K562 (cell line): ENCODE results near the gene ZNF547.

Source experiments
- CHD1 ChIP-seq: fragments of 200-600 bp; sonication (generic); IDR thresholded peaks from one replicate; pipeline ENCODE4 v1.6.1; 2012; ENCODE audit warnings: mild to moderate bottlenecking, moderate library complexity, low read length, inconsistent platforms
- CTBP1 ChIP-seq: fragments of 450-650 bp; IDR thresholded peaks from 2 replicates; pipeline ENCODE4 v1.6.1; 2016; ENCODE audit warnings: borderline replicate concordance
- CTCF ChIP-seq, 3 experiments: IDR thresholded peaks in 2 of 3; conservative IDR thresholded peaks in 1 of 3; 2 replicates each; pipeline ENCODE4 v1.5.1; 2011 to 2012; ENCODE audit warnings: low read length in 3 of 3, mild to moderate bottlenecking in 3 of 3, control low read depth in 2 of 3, improper control_type of control experiment in 1 of 3, inconsistent platforms in 1 of 3, low read depth in 1 of 3, mixed read lengths in 1 of 3, moderate library complexity in 1 of 3; ENCODE audit not compliant: insufficient read depth in 2 of 3
- ETV1 ChIP-seq: fragments of 450-650 bp; conservative IDR thresholded peaks from 2 replicates; pipeline ENCODE4 v1.6.1; 2016; ENCODE audit warnings: missing genetic modification characterization, control low read depth, low read depth, missing compliant biosample characterization
- GTF2F1 ChIP-seq: IDR thresholded peaks from 2 replicates; pipeline ENCODE4 v1.6.1; 2011; ENCODE audit warnings: low read depth, low read length, improper control_type of control experiment
- KAT7 ChIP-seq: sonication (generic); formaldehyde crosslinking; IDR thresholded peaks from 2 replicates; pipeline ENCODE4 v1.8.0; 2022; ENCODE audit warnings: missing genetic modification reagents, mild to moderate bottlenecking, borderline replicate concordance
- STAG1 ChIP-seq: sonication (generic); formaldehyde crosslinking; IDR thresholded peaks from 2 replicates; pipeline ENCODE4 v1.5.0; 2020; ENCODE audit warnings: missing genetic modification reagents, borderline replicate concordance
- ZBED1 ChIP-seq: IDR thresholded peaks from 2 replicates; pipeline ENCODE4 v1.6.1; 2014

DNA sequence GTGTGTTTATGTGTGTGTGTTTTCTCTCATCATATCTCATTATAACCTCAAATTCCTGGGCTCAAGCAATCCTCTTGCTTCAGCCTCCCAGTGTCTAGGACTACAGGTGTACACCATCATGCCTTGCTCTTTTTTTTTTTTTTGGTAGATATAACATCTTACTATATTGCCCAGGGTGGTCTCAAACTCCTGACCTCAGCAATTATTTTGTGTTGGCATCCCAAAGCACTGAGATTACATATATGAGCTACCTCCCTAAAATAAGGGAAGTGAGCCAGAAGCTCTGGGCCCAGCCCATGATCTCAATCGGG lies 43.5 kb upstream of the ZNF547 start:
- TF ChIP-seq CTBP1: no peak
- TF ChIP-seq KAT7 (CRISPR knock-in tag): no peak
- no peak for TF ChIP-seq ETV1 (tag)
- TF ChIP-seq STAG1 (CRISPR knock-in tag): no peak
- TF ChIP-seq ZBED1: no peak
- no peak for TF ChIP-seq CTCF (IDR thresholded peaks at IDR 0.05 in 2 of 3, conservative IDR thresholded peaks at IDR 0.05 in 1 of 3; ENCODE audit: insufficient read depth in 2 of 3, low read depth in 1 of 3, low read length in 3 of 3)
- TF ChIP-seq GTF2F1: no peak
- TF ChIP-seq CHD1: no peak
